HepG2 (cell line): Measurements from ENCODE around the gene LIMA1. TPM values are rescaled to one million over a fixed set of nuclear protein-coding genes. Genes with fewer than 3 reads are reported as not detected.
A peak's percentile ranks its signal among the peaks of the same experiment; 100 is the strongest.
"Not testable (repeated sequence)": the region's sequence is repeated elsewhere in the genome, so short reads cannot be mapped to it uniquely, and the experiment has no call there.

ENCODE experiments used
- ATAC-seq: fragments of 200-7000 bp; cut with Tn5 transposase; 3 replicates; pipeline ENCODE4 v1.9.1; 2020; ENCODE audit warnings: mild to moderate bottlenecking, moderate library complexity
- BruUV-seq: library from RNA; stranded (reverse); fragments of 400-500 nt; replicated peaks from 2 replicates; lab custom pipeline; 2021; lab: Mats Ljungman, UMichigan
- CTCF ChIA-PET: fragments of 300-600 bp; formaldehyde crosslinking; extraction: SDS; loops from one replicate; lab custom pipeline; 2021; ENCODE audit warnings: low total read pairs, inconsistent platforms, low intra/inter-chr PET ratio; lab: Yijun Ruan, JAX
- POLR2A ChIA-PET: fragments of 350-600 bp; sonication (Branson Sonifier 250); formaldehyde crosslinking; loops from one replicate; lab custom pipeline; 2020; ENCODE audit warnings: antibody characterized with exemption, inconsistent platforms; lab: Yijun Ruan, JAX
- DNase-seq: peaks from one replicate; pipeline ENCODE4 v3.0.0-alpha.2; 2015; ENCODE audit warnings: low spot score
- FAIRE-seq: peaks from 3 replicates; lab custom pipeline; 2011; peaks lifted over from hg19 to GRCh38; lab: Jason Lieb, UNC
- H2AFZ ChIP-seq: one replicate; pipeline ENCODE4 v1.6.1; 2011; ENCODE audit warnings: low read length, inconsistent platforms
- H3K27ac ChIP-seq: fragments of 300-600 bp; 3 replicates; pipeline ENCODE4 v1.8.0; 2011; ENCODE audit warnings: mixed run types, mild to moderate bottlenecking, mixed read lengths, low read length, inconsistent platforms; ENCODE audit not compliant: insufficient read depth; ENCODE audit errors: extremely low read length
- H3K27me3 ChIP-seq, 2 experiments: fragments of 200-600 bp in 1 of 2; 2 replicates in 1 of 2; 3 replicates in 1 of 2; pipeline versions ENCODE4 v1.6.0 to v1.8.0; 2011; ENCODE audit warnings: low read length in 2 of 2, mild to moderate bottlenecking in 2 of 2, moderate library complexity in 2 of 2, inconsistent platforms in 1 of 2; ENCODE audit not compliant: insufficient read depth in 2 of 2, control insufficient read depth in 1 of 2
- H3K36me3 ChIP-seq, 2 experiments: fragments of 200-600 bp in 1 of 2; replicated peaks in 1 of 2; 2 replicates in 1 of 2; 3 replicates in 1 of 2; pipeline versions ENCODE4 v1.5.1 to v1.8.0; 2011; ENCODE audit warnings: low read length in 2 of 2, inconsistent platforms in 1 of 2; ENCODE audit not compliant: insufficient read depth in 2 of 2, control insufficient read depth in 1 of 2
- H3K4me1 ChIP-seq: 2 replicates; pipeline ENCODE4 v1.5.1; 2012; ENCODE audit warnings: low read length, inconsistent platforms; ENCODE audit not compliant: insufficient read depth
- H3K4me2 ChIP-seq: 2 replicates; pipeline ENCODE4 v1.6.0; 2011; ENCODE audit warnings: low read depth, low read length, inconsistent platforms
- H3K4me3 ChIP-seq, 3 experiments: fragments of 200-600 bp in 1 of 3; sonication (generic), shearing (Covaris generic) in 1 of 3; replicated peaks in 1 of 3; 2 replicates each; pipeline ENCODE4 v1.5.1; 2011 to 2016; ENCODE audit warnings: low read length in 3 of 3, inconsistent platforms in 2 of 3, low read depth in 2 of 3, mild to moderate bottlenecking in 2 of 3, control low read depth in 1 of 3, mixed read lengths in 1 of 3; ENCODE audit not compliant: insufficient read depth in 1 of 3
- H3K79me2 ChIP-seq: one replicate; pipeline ENCODE4 v1.6.1; 2011; ENCODE audit warnings: low read length, inconsistent platforms; ENCODE audit not compliant: insufficient read depth
- H3K9ac ChIP-seq: 2 replicates; pipeline ENCODE4 v1.6.0; 2011; ENCODE audit warnings: mild to moderate bottlenecking, low read depth, low read length, inconsistent platforms; ENCODE audit not compliant: insufficient read depth
- H3K9me3 ChIP-seq: 2 replicates; pipeline ENCODE4 v1.5.1; 2012; ENCODE audit warnings: mild to moderate bottlenecking, low read length
- H4K20me1 ChIP-seq: 2 replicates; pipeline ENCODE4 v1.6.0; 2011; ENCODE audit warnings: inconsistent platforms, mild to moderate bottlenecking, low read length, moderate library complexity; ENCODE audit not compliant: insufficient read depth
- CEBPB ChIP-seq: IDR thresholded peaks from 2 replicates; pipeline ENCODE4 v1.6.1; 2011; ENCODE audit warnings: low read depth, low read length, improper control_type of control experiment, borderline replicate concordance
- CEBPG ChIP-seq: IDR thresholded peaks from 2 replicates; pipeline ENCODE4 v1.6.1; 2016
- MYC ChIP-seq: sonication (generic); formaldehyde crosslinking; IDR thresholded peaks from 2 replicates; pipeline ENCODE4 v1.9.0; 2021; ENCODE audit warnings: missing genetic modification reagents, borderline replicate concordance
- PHB2 ChIP-seq: fragments of 450-650 bp; IDR thresholded peaks from 2 replicates; pipeline ENCODE4 v1.6.1; 2018; ENCODE audit not compliant: partially characterized antibody
- TARDBP ChIP-seq: sonication (generic); formaldehyde crosslinking; IDR thresholded peaks from 2 replicates; pipeline ENCODE4 v1.8.0; 2022; ENCODE audit warnings: mild to moderate bottlenecking, missing genetic modification reagents
- ZNF891 ChIP-seq: sonication (generic); formaldehyde crosslinking; IDR thresholded peaks from 2 replicates; pipeline ENCODE4 v1.5.0; 2020; ENCODE audit warnings: mild to moderate bottlenecking, missing genetic modification reagents
- WGBS: methylation state at CpG from one replicate; pipeline ENCODE4 v1.1.6; 2017; ENCODE audit warnings: low lambda C conversion rate; 5-methylcytosine and 5-hydroxymethylcytosine counted together
- in situ Hi-C: cut with HindIII; loops from 2 replicates; pipeline ENCODE4 v1.10.0; 2017; ENCODE audit warnings: low pct_unique_long_range_greater_than_20kb; ENCODE audit not compliant: extremely low pct_ligation_motif_present
- intact Hi-C: fragments of 100-400 bp; cut with micrococcal nuclease; formaldehyde crosslinking; loops from one replicate; pipeline ENCODE4 v1.10.0; 2022; ENCODE audit not compliant: unreplicated experiment
- polyA plus RNA-seq, 8 experiments: library from polyadenylated mRNA; depleted of rRNA in 3 of 8; stranded (reverse) in 7 of 8; unstranded in 1 of 8; fragments of >200 nt; fragmentation: Illumina TruSeq in 4 of 8; extraction: Trizol in 4 of 8; gene quantifications; 2 replicates each; pipeline versions ENCODE4 v1.2.1 to v1.2.3, GENCODE V29; 2011 to 2016; ENCODE audit warnings: low read depth in 4 of 8, missing spikeins in 1 of 8, mixed read lengths in 1 of 8; ENCODE audit not compliant: insufficient read depth in 1 of 8
- total RNA-seq, 5 experiments: library from RNA; depleted of rRNA; stranded (reverse); fragments of >200 nt; fragmentation: Illumina TruSeq; extraction: Trizol; gene quantifications; 2 replicates each; pipeline ENCODE4 v1.2.3, GENCODE V29; 2016; ENCODE audit warnings: low read depth in 1 of 5
- TF ChIP-seq, protein P1 (sequence below): sonication (generic); formaldehyde crosslinking; IDR thresholded peaks from 2 replicates; pipeline ENCODE4 v1.4.0; 2020; ENCODE audit warnings: missing genetic modification reagents, borderline replicate concordance

Gene LIMA1
- total and polyA plus RNA-seq, 2 of the 13 experiments (the other 11 are each of a cell fraction or from before 2014, with no cell fraction given), result 13.0 to 19.8 TPM

DNA sequence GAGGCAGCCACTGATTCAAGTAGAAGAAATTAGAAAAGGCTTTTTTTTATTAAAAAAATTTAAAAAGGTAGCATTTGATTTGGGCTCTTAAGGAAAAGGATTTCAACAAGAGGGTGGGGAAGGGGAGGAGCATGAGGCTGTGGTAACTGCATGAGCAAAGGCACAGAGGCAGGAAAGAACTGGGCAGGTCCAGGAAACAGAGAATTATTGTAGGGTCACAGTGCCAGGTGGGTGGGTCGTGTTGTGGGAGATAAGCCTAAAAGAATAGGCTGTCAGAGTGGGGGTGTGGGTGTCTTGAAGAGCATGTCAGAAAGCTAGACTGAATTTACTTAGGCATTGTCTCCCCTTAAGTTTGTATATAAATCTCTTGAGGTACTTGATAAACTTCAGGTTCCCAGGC, 7.8 kb downstream of the LIMA1 start:
- H3K27ac ChIP-seq, result no peak overlapping the region

DNA sequence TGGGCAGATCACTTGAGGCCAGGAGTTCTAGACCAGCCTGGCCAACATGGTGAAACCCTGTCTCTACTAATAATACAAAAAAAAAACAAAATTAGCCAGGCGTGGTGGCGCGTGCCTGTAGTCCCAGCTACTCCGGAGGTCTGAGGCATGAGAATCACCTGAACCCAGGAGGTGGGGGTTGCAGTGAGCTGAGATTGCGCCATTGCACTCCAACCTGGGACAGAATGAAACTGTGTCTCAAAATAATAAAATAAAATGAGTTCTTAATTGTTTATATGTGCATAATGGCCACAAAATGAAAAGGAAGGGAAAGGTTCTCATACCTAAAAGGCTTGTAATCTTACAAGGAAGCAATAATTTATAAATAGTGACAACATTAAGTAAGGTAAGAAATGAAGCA, 8.2 kb downstream of the LIMA1 start:
- H3K4me3 ChIP-seq, H3K9me3 ChIP-seq, BruUV-seq, H3K79me2 ChIP-seq, FAIRE-seq, intact Hi-C loops, H3K9ac ChIP-seq, H3K4me2 ChIP-seq, in situ Hi-C loops, H2AFZ ChIP-seq, CTCF ChIA-PET, ATAC-seq, H4K20me1 ChIP-seq, DNase-seq, H3K27ac ChIP-seq, H3K27me3 ChIP-seq, H3K36me3 ChIP-seq: not testable (repeated sequence)
- WGBS, result 80% methylated on average over 5 of the region's 5 CpGs
- POLR2A ChIA-PET, result interaction anchor here (3.0 kb wide), 1 partner anchor 8 kb away, joined by 20 read pairs; the partner anchor contains the start of gene LIMA1
- TF ChIP-seq CEBPG, result peak; percentile 39; the same call in 1 of the 2 replicates
- peaks cover 71% of the 10 kb centered on the region for H3K4me1 ChIP-seq

More for the DNA sequence above, 7.8 kb downstream of the LIMA1 start:
- BruUV-seq, result no TSS peak
- TF ChIP-seq, protein P1, sequence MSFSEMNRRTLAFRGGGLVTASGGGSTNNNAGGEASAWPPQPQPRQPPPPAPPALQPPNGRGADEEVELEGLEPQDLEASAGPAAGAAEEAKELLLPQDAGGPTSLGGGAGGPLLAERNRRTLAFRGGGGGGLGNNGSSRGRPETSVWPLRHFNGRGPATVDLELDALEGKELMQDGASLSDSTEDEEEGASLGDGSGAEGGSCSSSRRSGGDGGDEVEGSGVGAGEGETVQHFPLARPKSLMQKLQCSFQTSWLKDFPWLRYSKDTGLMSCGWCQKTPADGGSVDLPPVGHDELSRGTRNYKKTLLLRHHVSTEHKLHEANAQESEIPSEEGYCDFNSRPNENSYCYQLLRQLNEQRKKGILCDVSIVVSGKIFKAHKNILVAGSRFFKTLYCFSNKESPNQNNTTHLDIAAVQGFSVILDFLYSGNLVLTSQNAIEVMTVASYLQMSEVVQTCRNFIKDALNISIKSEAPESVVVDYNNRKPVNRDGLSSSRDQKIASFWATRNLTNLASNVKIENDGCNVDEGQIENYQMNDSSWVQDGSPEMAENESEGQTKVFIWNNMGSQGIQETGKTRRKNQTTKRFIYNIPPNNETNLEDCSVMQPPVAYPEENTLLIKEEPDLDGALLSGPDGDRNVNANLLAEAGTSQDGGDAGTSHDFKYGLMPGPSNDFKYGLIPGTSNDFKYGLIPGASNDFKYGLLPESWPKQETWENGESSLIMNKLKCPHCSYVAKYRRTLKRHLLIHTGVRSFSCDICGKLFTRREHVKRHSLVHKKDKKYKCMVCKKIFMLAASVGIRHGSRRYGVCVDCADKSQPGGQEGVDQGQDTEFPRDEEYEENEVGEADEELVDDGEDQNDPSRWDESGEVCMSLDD (CRISPR knock-in tag), result no peak
- TF ChIP-seq ZNF891 (CRISPR knock-in tag) (no peak), CEBPB (no peak), MYC (CRISPR knock-in tag) (no peak), PHB2 (no peak), TARDBP (no peak)
- DNase-seq (no peak), ATAC-seq (no peak), FAIRE-seq (no peak)
- in situ Hi-C loops (no loop called here), intact Hi-C loops (no loop called here)
- POLR2A ChIA-PET, result interaction anchor here (3.0 kb wide), 1 partner anchor 8 kb away, joined by 20 read pairs; the partner anchor contains the start of gene LIMA1
- no peaks in the 10 kb centered on the region for H3K27me3 ChIP-seq
- peaks cover 69% of the 10 kb centered on the region for H3K4me1 ChIP-seq
- H3K4me3 ChIP-seq, result no peak overlapping the region
- H2AFZ ChIP-seq, result no peak overlapping the region
- no peaks in the 10 kb centered on the region for H4K20me1 ChIP-seq
- CTCF ChIA-PET, result no interaction called here
- no peak overlapping the region for H3K9ac ChIP-seq
- 6% methylated on average over 1 of the region's 1 CpG for WGBS
- no peaks in the 10 kb centered on the region for H3K36me3 ChIP-seq
- H3K79me2 ChIP-seq, result no peaks in the 10 kb centered on the region
- no peaks in the 10 kb centered on the region for H3K9me3 ChIP-seq
- no peak overlapping the region for H3K4me2 ChIP-seq
